K562 (cell line): ENCODE measurements around the gene PYY. TPM values are rescaled to one million over a fixed set of nuclear protein-coding genes. Genes with fewer than 3 reads are reported as not detected.
A peak's percentile ranks its signal among the peaks of the same experiment; 100 is the strongest.

Experiments
- ATAC-seq: fragments of 200-7000 bp; cut with Tn5 transposase; 3 replicates; pipeline ENCODE4 v1.9.1; 2020; ENCODE audit warnings: moderate library complexity
- BruUV-seq: library from RNA; stranded (reverse); fragments of 400-500 nt; replicated peaks from 2 replicates; lab custom pipeline; 2021; lab: Mats Ljungman, UMichigan
- CTCF ChIA-PET: fragments of 300-600 bp; formaldehyde crosslinking; extraction: SDS; loops from one replicate; lab custom pipeline; 2021; ENCODE audit warnings: low intra/inter-chr PET ratio; lab: Yijun Ruan, JAX
- POLR2A ChIA-PET: fragments of 300-600, 350-650 bp; sonication (Branson Sonifier 250); formaldehyde crosslinking; extraction: SDS; loops from one replicate; lab custom pipeline; 2021; ENCODE audit warnings: antibody characterized with exemption, inconsistent platforms; lab: Yijun Ruan, JAX
- DNase-seq, 4 experiments: peaks; one replicate each; pipeline versions ENCODE4 v3.0.0 to v3.0.0-alpha.2; 2011 to 2018; ENCODE audit warnings: low spot score in 3 of 4, mixed read lengths in 3 of 4; ENCODE audit errors: extremely low read depth in 1 of 4
- FAIRE-seq: peaks from 2 replicates; lab custom pipeline; 2011; peaks lifted over from hg19 to GRCh38; lab: Jason Lieb, UNC
- H2AFZ ChIP-seq: 2 replicates; pipeline ENCODE4 v1.6.0; 2011; ENCODE audit warnings: low read depth, low read length, control low read depth, inconsistent platforms
- H3K27ac ChIP-seq: fragments of 200-600 bp; 3 replicates; pipeline ENCODE4 v1.8.0; 2011; ENCODE audit warnings: low read depth, mild to moderate bottlenecking, control low read depth, inconsistent platforms, low read length, moderate library complexity, mixed read lengths; ENCODE audit errors: extremely low read depth
- H3K27me3 ChIP-seq, 2 experiments: fragments of 300-600 bp in 1 of 2; 2 replicates in 1 of 2; 3 replicates in 1 of 2; pipeline versions ENCODE4 v1.6.0 to v1.8.0; 2011; ENCODE audit warnings: inconsistent platforms in 2 of 2, low read length in 2 of 2, mild to moderate bottlenecking in 1 of 2, mixed read lengths in 1 of 2, moderate library complexity in 1 of 2; ENCODE audit not compliant: control insufficient read depth in 2 of 2, insufficient read depth in 2 of 2
- H3K36me3 ChIP-seq: fragments of 300-600 bp; 3 replicates; pipeline ENCODE4 v1.8.0; 2011; ENCODE audit warnings: mild to moderate bottlenecking, low read length, inconsistent platforms; ENCODE audit not compliant: control insufficient read depth, insufficient read depth
- H3K4me1 ChIP-seq, 2 experiments: fragments of 200-600 bp in 1 of 2; replicated peaks in 1 of 2; 2 replicates in 1 of 2; 3 replicates in 1 of 2; pipeline versions ENCODE4 v1.5.1 to v1.8.0; 2011; ENCODE audit warnings: inconsistent platforms in 2 of 2, low read length in 2 of 2, mild to moderate bottlenecking in 1 of 2, mixed read lengths in 1 of 2, moderate library complexity in 1 of 2; ENCODE audit not compliant: control insufficient read depth in 2 of 2, insufficient read depth in 2 of 2
- H3K4me2 ChIP-seq: 2 replicates; pipeline ENCODE4 v1.6.1; 2011; ENCODE audit warnings: low read length, control low read depth, inconsistent platforms, mixed read lengths; ENCODE audit not compliant: insufficient read depth
- H3K4me3 ChIP-seq: fragments of 200-600 bp; sonication (generic), shearing (Covaris generic); 2 replicates; pipeline ENCODE4 v1.5.1; 2016; ENCODE audit warnings: control low read depth, inconsistent platforms
- H3K79me2 ChIP-seq: fragments of 200-600 bp; 3 replicates; pipeline ENCODE4 v1.8.0; 2011; ENCODE audit warnings: low read length, inconsistent platforms; ENCODE audit not compliant: control insufficient read depth, insufficient read depth
- H3K9ac ChIP-seq, 2 experiments: 2 replicates each; pipeline versions ENCODE4 v1.6.0 to v1.6.1; 2011; ENCODE audit warnings: low read depth in 2 of 2, low read length in 2 of 2, control low read depth in 1 of 2, inconsistent platforms in 1 of 2, mild to moderate bottlenecking in 1 of 2, mixed read lengths in 1 of 2; ENCODE audit not compliant: insufficient read depth in 1 of 2
- H3K9me1 ChIP-seq: one replicate; pipeline ENCODE4 v1.6.0; 2011; ENCODE audit warnings: inconsistent platforms, mild to moderate bottlenecking, low read length, moderate library complexity; ENCODE audit not compliant: control insufficient read depth, insufficient read depth
- H3K9me3 ChIP-seq: replicated peaks from 2 replicates; pipeline ENCODE4 v1.5.1; 2011; ENCODE audit warnings: low read depth, low read length, inconsistent platforms; ENCODE audit not compliant: control insufficient read depth, insufficient read depth
- H4K20me1 ChIP-seq: replicated peaks from 2 replicates; pipeline ENCODE4 v1.6.1; 2011; ENCODE audit warnings: low read length, inconsistent platforms, mixed read lengths; ENCODE audit not compliant: control insufficient read depth, insufficient read depth
- BDP1 ChIP-seq: IDR thresholded peaks from 3 replicates; pipeline ENCODE4 v1.6.1; 2011; ENCODE audit not compliant: insufficient read length, insufficient read depth
- EGR1 ChIP-seq: fragments of 450-650 bp; conservative IDR thresholded peaks from 2 replicates; pipeline ENCODE4 v1.6.1; 2017; ENCODE audit warnings: mild to moderate bottlenecking
- FUS ChIP-seq: fragments of 200-400 bp; formaldehyde crosslinking; optimal IDR thresholded peaks from 2 replicates; pipeline ENCODE3; 2017; ENCODE audit warnings: low read depth, low read length
- JUN ChIP-seq, 2 experiments: sonication (generic) in 1 of 2; formaldehyde crosslinking in 1 of 2; IDR thresholded peaks; 2 replicates each; pipeline versions ENCODE4 v1.6.1 to v1.8.0; 2012 to 2022; ENCODE audit warnings: borderline replicate concordance in 2 of 2, mild to moderate bottlenecking in 2 of 2, improper control_type of control experiment in 1 of 2, low read depth in 1 of 2, low read length in 1 of 2, missing genetic modification reagents in 1 of 2
- RCOR1 ChIP-seq, 2 experiments: IDR thresholded peaks; 2 replicates each; pipeline ENCODE4 v1.6.1; 2012; ENCODE audit warnings: low read depth in 2 of 2, low read length in 2 of 2, borderline replicate concordance in 1 of 2, improper control_type of control experiment in 1 of 2
- RFX1 ChIP-seq: fragments of 450-650 bp; IDR thresholded peaks from 2 replicates; pipeline ENCODE4 v1.6.1; 2016; ENCODE audit warnings: mild to moderate bottlenecking, moderate library complexity
- TEAD4 ChIP-seq, 2 experiments: sonication (generic) in 1 of 2; formaldehyde crosslinking in 1 of 2; IDR thresholded peaks; 2 replicates each; pipeline versions ENCODE4 v1.6.1 to v1.8.0; 2012 to 2022; ENCODE audit warnings: borderline replicate concordance in 1 of 2, inconsistent platforms in 1 of 2, low read length in 1 of 2, mild to moderate bottlenecking in 1 of 2, missing genetic modification reagents in 1 of 2
- ZFP36 ChIP-seq: fragments of 150-350 bp; IDR thresholded peaks from 2 replicates; pipeline ENCODE4 v1.6.1; 2018; ENCODE audit warnings: low read length, low read depth; ENCODE audit not compliant: partially characterized antibody
- ZNF75A ChIP-seq: fragments of 450-650 bp; formaldehyde crosslinking; IDR thresholded peaks from 2 replicates; pipeline ENCODE4 v1.4.0; 2020; ENCODE audit warnings: mild to moderate bottlenecking
- WGBS: fragments of 100-300 bp; shearing (Covaris generic); methylation state at CpG from one replicate; pipeline ENCODE4 v1.1.6; 2016; ENCODE audit warnings: low coverage, mixed read lengths; ENCODE audit not compliant: insufficient coverage; ENCODE audit errors: missing lambda C conversion rate; 5-methylcytosine and 5-hydroxymethylcytosine counted together
- in situ Hi-C: fragments of 300-500 bp; cut with MboI; formaldehyde crosslinking; loops from 4 replicates; pipeline ENCODE4 v1.15.0; 2018; ENCODE audit warnings: inconsistent platforms, mixed read lengths
- intact Hi-C: fragments of 100-400 bp; cut with micrococcal nuclease; formaldehyde crosslinking; loops from 2 replicates; pipeline ENCODE4 v1.14.2; 2022
- polyA plus RNA-seq, 8 experiments: library from polyadenylated mRNA; depleted of rRNA in 4 of 8; stranded (reverse) in 5 of 8; unstranded in 3 of 8; fragments of >200 nt; fragmentation: Nextera tagmentation in 2 of 8; fragmentation: Illumina TruSeq in 1 of 8; extraction: Ambion mirVana in 2 of 8; extraction: Trizol in 1 of 8; gene quantifications; 2 replicates each; pipeline versions ENCODE4 v1.2.1 to v1.2.3, GENCODE V29; 2011 to 2014; ENCODE audit warnings: inconsistent platforms in 1 of 8, missing spikeins in 1 of 8
- total RNA-seq, 7 experiments: library from RNA; depleted of rRNA in 6 of 7; stranded (reverse); fragments of >200 nt in 6 of 7; fragmentation: Illumina TruSeq in 2 of 7; extraction: Trizol in 2 of 7; gene quantifications; 2 replicates each; pipeline versions ENCODE4 v1.2.1 to v1.2.3, GENCODE V29; 2011 to 2021; ENCODE audit warnings: low replicate concordance in 1 of 7

PYY gene
- total and polyA plus RNA-seq, 9 of the 15 experiments (the other 6 are each of a cell fraction or from before 2014, with no cell fraction given): not detected

DNA sequence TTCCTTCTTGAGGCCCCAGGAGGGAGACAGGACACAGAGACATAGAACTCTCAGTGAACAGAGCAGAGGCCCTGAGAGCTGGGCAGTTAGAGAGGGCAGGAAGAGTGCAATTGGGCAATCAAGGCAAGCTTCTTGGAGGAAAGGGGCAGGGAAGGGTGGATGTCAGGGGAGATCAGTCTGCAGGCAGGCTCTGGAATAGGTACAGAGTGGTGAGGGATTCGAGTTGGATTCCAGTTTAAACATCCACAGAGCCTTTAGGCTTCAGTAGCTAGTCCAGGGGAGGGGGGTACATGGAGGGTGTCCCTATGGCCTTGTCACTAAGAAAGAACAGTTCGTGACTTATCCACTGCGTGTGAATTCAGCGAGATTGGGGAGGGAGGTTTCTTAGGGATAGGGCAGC lies 2.0 kb downstream of the PYY start:
- H3K4me2 ChIP-seq: no peak overlapping the region
- H3K36me3 ChIP-seq: no peaks in the 10 kb centered on the region
- no TSS peak for BruUV-seq
- H3K9me1 ChIP-seq: no peaks in the 10 kb centered on the region
- POLR2A ChIA-PET: interaction anchor here (0.8 kb wide), 1 partner anchor 8 kb away, joined by 3 read pairs; no protein-coding TSS in a partner anchor
- no peaks in the 10 kb centered on the region; the same call in none of the 2 replicates for H4K20me1 ChIP-seq
- DNase-seq (no peak), ATAC-seq (no peak), FAIRE-seq (no peak)
- no peak overlapping the region for H3K4me3 ChIP-seq
- peaks cover 0 to 16% of the 10 kb centered on the region in 2 experiments; a peak in 3 of 5 replicates for H3K4me1 ChIP-seq
- H3K27me3 ChIP-seq: peaks cover 35 to 67% of the 10 kb centered on the region in 2 experiments; a peak in 4 of 5 replicates
- H2AFZ ChIP-seq: no peak overlapping the region
- intact Hi-C loops: no loop called here
- H3K9ac ChIP-seq: no peak overlapping the region
- WGBS: 4% methylated on average over 4 of the region's 4 CpGs
- no peak for TF ChIP-seq ZNF75A
- no peak for TF ChIP-seq BDP1
- TF ChIP-seq, all 486 proteins: peak for 0
- in situ Hi-C loops: no loop called here
- no peaks in the 10 kb centered on the region for H3K9me3 ChIP-seq
- CTCF ChIA-PET: no interaction called here
- no peaks in the 10 kb centered on the region for H3K79me2 ChIP-seq
- no peak overlapping the region for H3K27ac ChIP-seq

DNA sequence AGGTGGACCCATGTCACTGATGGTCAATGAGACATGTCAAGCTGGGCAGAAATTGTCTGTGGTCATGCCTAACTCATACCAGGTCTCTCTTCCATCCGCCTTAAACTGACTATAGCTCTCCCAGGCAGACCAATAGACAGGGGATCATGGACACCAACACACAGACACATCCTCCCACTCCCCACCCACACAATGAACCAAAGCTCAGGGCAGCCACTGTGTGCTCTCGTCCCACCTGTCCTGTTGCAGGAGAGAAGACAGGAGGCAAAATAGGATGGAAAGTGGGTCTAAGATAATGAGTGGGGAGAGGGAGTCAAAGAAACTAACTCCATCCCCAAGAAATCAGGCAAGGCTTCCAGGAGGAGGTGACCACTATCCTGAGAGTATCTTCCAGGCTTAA lies 3.2 kb downstream of the PYY start:
- ATAC-seq (no peak), DNase-seq (no peak), FAIRE-seq (no peak)
- Histone ChIP-seq H3K36me3 (no peaks in the 10 kb centered on the region), H3K4me1 (peaks cover 0 to 16% of the 10 kb centered on the region in 2 experiments; a peak in 3 of 5 replicates), H3K79me2 (no peaks in the 10 kb centered on the region), H3K9me3 (no peaks in the 10 kb centered on the region), H3K4me2 (no peak overlapping the region), H3K9ac (no peak overlapping the region), H4K20me1 (no peaks in the 10 kb centered on the region; the same call in none of the 2 replicates), H2AFZ (no peak overlapping the region), H3K27ac (no peak overlapping the region), H3K4me3 (no peak overlapping the region), H3K9me1 (no peaks in the 10 kb centered on the region), H3K27me3 (peaks cover 35 to 59% of the 10 kb centered on the region in 2 experiments; a peak in 4 of 5 replicates)
- intact Hi-C loops (no loop called here), in situ Hi-C loops (no loop called here)
- ChIA-PET CTCF (no interaction called here), POLR2A (interaction anchor here (0.5 to 0.7 kb wide), 2 partner anchors 10 to 357 kb away, joined by 3 read pairs; no protein-coding TSS in a partner anchor)
- 0% methylated on average over 2 of the region's 2 CpGs for WGBS
- TF ChIP-seq TEAD4 (IDR thresholded peaks at IDR 0.05; ENCODE audit: low read length) (no peak), TEAD4 (CRISPR knock-in tag; IDR thresholded peaks at IDR 0.05; ENCODE audit: borderline replicate concordance) (no peak), EGR1 (0 out of 2 replicates have a peak, but pooled peaks have one; percentile 33), FUS (no peak), JUN (IDR thresholded peaks at IDR 0.05; ENCODE audit: borderline replicate concordance, low read depth, low read length) (no peak), JUN (CRISPR knock-in tag; IDR thresholded peaks at IDR 0.05; ENCODE audit: borderline replicate concordance) (no peak), ZFP36 (peak; percentile 73), RCOR1 (IDR thresholded peaks at IDR 0.05; ENCODE audit: borderline replicate concordance in 1 of 2, low read depth in 2 of 2, low read length in 2 of 2) (no peak), RFX1 (no peak)
- no TSS peak for BruUV-seq
